ENCODE results near the gene GMDS. TPM values are rescaled to one million over a fixed set of nuclear protein-coding genes. Genes with fewer than 3 reads are reported as not detected.

GMDS gene
- polyA plus RNA-seq, 1 of the 3 experiments (the other 2 are of a cell fraction) = 12.3 TPM

- DNase-seq = no peak
- ChIA-PET POLR2A (no interaction called here), CTCF (interaction anchor here (1.6 kb wide), 1 partner anchor 23 kb away, joined by 4 read pairs; no protein-coding TSS in a partner anchor)
- Histone ChIP-seq H4K20me1 (ENCODE audit: insufficient read depth) (no peaks in the 10 kb centered on the region), H3K9me2 (no peaks in the 10 kb centered on the region), H3K79me2 (ENCODE audit: insufficient read depth) (no peaks in the 10 kb centered on the region), H3K9ac (no peak overlapping the region), H2AFZ (ENCODE audit: low read depth) (no peak overlapping the region), H3K27ac (ENCODE audit: low read depth in 2 of 2, low read length in 1 of 2) (no peak overlapping the region), H3K4me2 (no peak overlapping the region), H3K27me3 (ENCODE audit: insufficient read depth) (no peaks in the 10 kb centered on the region), H3F3A (replicated peaks; ENCODE audit: insufficient read depth) (no peaks in the 10 kb centered on the region), H3K36me3 (replicated peaks in 1 of 2; ENCODE audit: control insufficient read depth in 1 of 2, insufficient read depth in 2 of 2, low read length in 1 of 2) (peaks cover 0 to 6% of the 10 kb centered on the region in 2 experiments), H3K4me3 (ENCODE audit: low read depth in 2 of 2, low read length in 1 of 2) (no peak overlapping the region), H3K4me1 (ENCODE audit: control insufficient read depth in 1 of 2, insufficient read depth in 2 of 2, low read depth in 1 of 2, low read length in 1 of 2) (peaks cover 7 to 15% of the 10 kb centered on the region in 2 experiments; a peak in 3 of 4 replicates), H3K9me3 (no peaks in the 10 kb centered on the region)
- no peak for TF ChIP-seq NRF1 (IDR thresholded peaks at IDR 0.05; ENCODE audit: low read depth, low read length)
- TF ChIP-seq EP300 (IDR thresholded peaks at IDR 0.05; ENCODE audit: borderline replicate concordance in 1 of 2, low read depth in 1 of 2, low read length in 1 of 2) = no peak
- TF ChIP-seq ELF1 (IDR thresholded peaks at IDR 0.05) = no peak
- no peak for TF ChIP-seq JUND (IDR thresholded peaks at IDR 0.05)
- TF ChIP-seq EZH2phosphoT487 (IDR thresholded peaks at IDR 0.05; ENCODE audit: borderline replicate concordance, low read depth) = no peak
- no peak for TF ChIP-seq FOXJ3 (CRISPR knock-in tag; IDR thresholded peaks at IDR 0.05)
- no peak for TF ChIP-seq SIN3A (IDR thresholded peaks at IDR 0.05; ENCODE audit: borderline replicate concordance, low read depth, low read length)
- no peak for TF ChIP-seq ZBTB33 (IDR thresholded peaks at IDR 0.05; ENCODE audit: borderline replicate concordance, low read depth)
- TF ChIP-seq GATA2 (CRISPR knock-in tag; IDR thresholded peaks at IDR 0.05) = no peak
- no peak for TF ChIP-seq POLR2AphosphoS5 (IDR thresholded peaks at IDR 0.05; ENCODE audit: low read depth, low read length)
- no peak for TF ChIP-seq USF2 (IDR thresholded peaks at IDR 0.05; ENCODE audit: borderline replicate concordance, low read depth, low read length)
- TF ChIP-seq GABPA (IDR thresholded peaks at IDR 0.05; ENCODE audit: low read depth) = no peak
- no peak for TF ChIP-seq RFX5 (IDR thresholded peaks at IDR 0.05; ENCODE audit: low read length)
- no peak for TF ChIP-seq FOSL2 (IDR thresholded peaks at IDR 0.05; ENCODE audit: borderline replicate concordance, low read depth)
- no peak for TF ChIP-seq NFIC (IDR thresholded peaks at IDR 0.05; ENCODE audit: borderline replicate concordance)
- WGBS (ENCODE audit: low lambda C conversion rate) = 88% methylated on average over 5 of the region's 5 CpGs
Observed at GRCh38 chr6:1825926-1826325, 419.5 kb downstream of the GMDS start.

- H3K36me3 ChIP-seq (replicated peaks in 1 of 2; ENCODE audit: control insufficient read depth in 1 of 2, insufficient read depth in 2 of 2, low read length in 1 of 2) = peaks cover 0 to 6% of the 10 kb centered on the region in 2 experiments
- no peaks in the 10 kb centered on the region for H3K27me3 ChIP-seq (ENCODE audit: insufficient read depth)
- H4K20me1 ChIP-seq (ENCODE audit: insufficient read depth) = no peaks in the 10 kb centered on the region
- CTCF ChIA-PET = interaction anchor here (1.6 kb wide), 1 partner anchor 22 kb away, joined by 4 read pairs; no protein-coding TSS in a partner anchor
- H3K4me1 ChIP-seq (ENCODE audit: control insufficient read depth in 1 of 2, insufficient read depth in 2 of 2, low read depth in 1 of 2, low read length in 1 of 2) = peaks cover 7 to 18% of the 10 kb centered on the region in 2 experiments; a peak in 3 of 4 replicates
- no peak overlapping the region for H3K27ac ChIP-seq (ENCODE audit: low read depth in 2 of 2, low read length in 1 of 2)
- H3K79me2 ChIP-seq (ENCODE audit: insufficient read depth) = no peaks in the 10 kb centered on the region
- no peak overlapping the region for H2AFZ ChIP-seq (ENCODE audit: low read depth)
- no peaks in the 10 kb centered on the region for H3K9me3 ChIP-seq
- no peaks in the 10 kb centered on the region for H3F3A ChIP-seq (replicated peaks; ENCODE audit: insufficient read depth)
- H3K9me2 ChIP-seq = no peaks in the 10 kb centered on the region
- no peak overlapping the region for H3K9ac ChIP-seq
- POLR2A ChIA-PET = no interaction called here
- 100% methylated on average over 1 of the region's 1 CpG for WGBS (ENCODE audit: low lambda C conversion rate)
- no peak overlapping the region for H3K4me3 ChIP-seq (ENCODE audit: low read depth in 2 of 2, low read length in 1 of 2)
- H3K4me2 ChIP-seq = no peak overlapping the region
- DNase-seq = no peak
- TF ChIP-seq RAD21 (IDR thresholded peaks at IDR 0.05; ENCODE audit: low read length) = no peak
- TF ChIP-seq FOSL2 (IDR thresholded peaks at IDR 0.05; ENCODE audit: borderline replicate concordance, low read depth) = no peak
- no peak for TF ChIP-seq TCF12 (IDR thresholded peaks at IDR 0.05)
- TF ChIP-seq IRF3 (IDR thresholded peaks at IDR 0.05; ENCODE audit: low read depth, low read length) = no peak
- TF ChIP-seq MAX (IDR thresholded peaks at IDR 0.05; ENCODE audit: low read depth) = no peak
- TF ChIP-seq ELF1 (IDR thresholded peaks at IDR 0.05) = no peak
- TF ChIP-seq CTCF (IDR thresholded peaks at IDR 0.05) = no peak
- TF ChIP-seq PBX3 (IDR thresholded peaks at IDR 0.05) = no peak
- no peak for TF ChIP-seq POLR2AphosphoS5 (IDR thresholded peaks at IDR 0.05; ENCODE audit: low read depth, low read length)
- no peak for TF ChIP-seq NRF1 (IDR thresholded peaks at IDR 0.05; ENCODE audit: low read depth, low read length)
Observed at GRCh38 chr6:1825277-1825676, 420.1 kb downstream of the GMDS start.

All from SK-N-SH (cell line).